HepG2 (cell line): ENCODE measurements around the gene HCLS1. TPM values are rescaled to one million over a fixed set of nuclear protein-coding genes. Genes with fewer than 3 reads are reported as not detected.

Experiments
- ATAC-seq: fragments of 200-7000 bp; cut with Tn5 transposase; 3 replicates; pipeline ENCODE4 v1.9.1; 2020; ENCODE audit warnings: mild to moderate bottlenecking, moderate library complexity
- BruUV-seq: library from RNA; stranded (reverse); fragments of 400-500 nt; replicated peaks from 2 replicates; lab custom pipeline; 2021; lab: Mats Ljungman, UMichigan
- CTCF ChIA-PET: fragments of 300-600 bp; formaldehyde crosslinking; extraction: SDS; loops from one replicate; lab custom pipeline; 2021; ENCODE audit warnings: low total read pairs, inconsistent platforms, low intra/inter-chr PET ratio; lab: Yijun Ruan, JAX
- POLR2A ChIA-PET: fragments of 350-600 bp; sonication (Branson Sonifier 250); formaldehyde crosslinking; loops from one replicate; lab custom pipeline; 2020; ENCODE audit warnings: antibody characterized with exemption, inconsistent platforms; lab: Yijun Ruan, JAX
- DNase-seq: peaks from one replicate; pipeline ENCODE4 v3.0.0-alpha.2; 2015; ENCODE audit warnings: low spot score
- FAIRE-seq: peaks from 3 replicates; lab custom pipeline; 2011; peaks lifted over from hg19 to GRCh38; lab: Jason Lieb, UNC
- H2AFZ ChIP-seq: one replicate; pipeline ENCODE4 v1.6.1; 2011; ENCODE audit warnings: low read length, inconsistent platforms
- H3K27ac ChIP-seq: fragments of 300-600 bp; 3 replicates; pipeline ENCODE4 v1.8.0; 2011; ENCODE audit warnings: mixed run types, mild to moderate bottlenecking, mixed read lengths, low read length, inconsistent platforms; ENCODE audit not compliant: insufficient read depth; ENCODE audit errors: extremely low read length
- H3K27me3 ChIP-seq, 2 experiments: fragments of 200-600 bp in 1 of 2; 2 replicates in 1 of 2; 3 replicates in 1 of 2; pipeline versions ENCODE4 v1.6.0 to v1.8.0; 2011; ENCODE audit warnings: low read length in 2 of 2, mild to moderate bottlenecking in 2 of 2, moderate library complexity in 2 of 2, inconsistent platforms in 1 of 2; ENCODE audit not compliant: insufficient read depth in 2 of 2, control insufficient read depth in 1 of 2
- H3K36me3 ChIP-seq, 2 experiments: fragments of 200-600 bp in 1 of 2; replicated peaks in 1 of 2; 2 replicates in 1 of 2; 3 replicates in 1 of 2; pipeline versions ENCODE4 v1.5.1 to v1.8.0; 2011; ENCODE audit warnings: low read length in 2 of 2, inconsistent platforms in 1 of 2; ENCODE audit not compliant: insufficient read depth in 2 of 2, control insufficient read depth in 1 of 2
- H3K4me1 ChIP-seq: 2 replicates; pipeline ENCODE4 v1.5.1; 2012; ENCODE audit warnings: low read length, inconsistent platforms; ENCODE audit not compliant: insufficient read depth
- H3K4me2 ChIP-seq: 2 replicates; pipeline ENCODE4 v1.6.0; 2011; ENCODE audit warnings: low read depth, low read length, inconsistent platforms
- H3K4me3 ChIP-seq, 3 experiments: fragments of 200-600 bp in 1 of 3; sonication (generic), shearing (Covaris generic) in 1 of 3; replicated peaks in 1 of 3; 2 replicates each; pipeline ENCODE4 v1.5.1; 2011 to 2016; ENCODE audit warnings: low read length in 3 of 3, inconsistent platforms in 2 of 3, low read depth in 2 of 3, mild to moderate bottlenecking in 2 of 3, control low read depth in 1 of 3, mixed read lengths in 1 of 3; ENCODE audit not compliant: insufficient read depth in 1 of 3
- H3K79me2 ChIP-seq: one replicate; pipeline ENCODE4 v1.6.1; 2011; ENCODE audit warnings: low read length, inconsistent platforms; ENCODE audit not compliant: insufficient read depth
- H3K9ac ChIP-seq: 2 replicates; pipeline ENCODE4 v1.6.0; 2011; ENCODE audit warnings: mild to moderate bottlenecking, low read depth, low read length, inconsistent platforms; ENCODE audit not compliant: insufficient read depth
- H3K9me3 ChIP-seq: 2 replicates; pipeline ENCODE4 v1.5.1; 2012; ENCODE audit warnings: mild to moderate bottlenecking, low read length
- H4K20me1 ChIP-seq: 2 replicates; pipeline ENCODE4 v1.6.0; 2011; ENCODE audit warnings: inconsistent platforms, mild to moderate bottlenecking, low read length, moderate library complexity; ENCODE audit not compliant: insufficient read depth
- ATF7 ChIP-seq, 2 experiments: fragments of 450-650 bp in 1 of 2; sonication (generic) in 1 of 2; formaldehyde crosslinking in 1 of 2; IDR thresholded peaks; 2 replicates each; pipeline versions ENCODE4 v1.4.0 to v1.6.1; 2016 to 2020; ENCODE audit warnings: antibody characterized with exemption in 1 of 2, mild to moderate bottlenecking in 1 of 2, missing genetic modification reagents in 1 of 2
- NR2F1 ChIP-seq, 2 experiments: fragments of 450-650 bp in 1 of 2; formaldehyde crosslinking in 1 of 2; IDR thresholded peaks; 2 replicates each; pipeline versions ENCODE4 v1.5.0 to v1.6.1; 2016 to 2020; ENCODE audit warnings: mild to moderate bottlenecking in 1 of 2, missing compliant biosample characterization in 1 of 2, missing genetic modification reagents in 1 of 2, moderate library complexity in 1 of 2
- NR3C1 ChIP-seq: sonication (generic); formaldehyde crosslinking; IDR thresholded peaks from 2 replicates; pipeline ENCODE4 v1.4.0; 2020; ENCODE audit warnings: missing genetic modification reagents
- ONECUT2 ChIP-seq: sonication (generic); formaldehyde crosslinking; IDR thresholded peaks from 2 replicates; pipeline ENCODE4 v1.4.0; 2020; ENCODE audit warnings: missing genetic modification reagents
- RXRB ChIP-seq: IDR thresholded peaks from 2 replicates; pipeline ENCODE4 v1.6.1; 2016; ENCODE audit warnings: borderline replicate concordance, missing genetic modification reagents, missing compliant biosample characterization
- TBX3 ChIP-seq: fragments of 450-650 bp; IDR thresholded peaks from 2 replicates; pipeline ENCODE4 v1.6.1; 2017; ENCODE audit warnings: antibody characterized with exemption, mild to moderate bottlenecking, inconsistent platforms, borderline replicate concordance
- TCF7 ChIP-seq: sonication (generic); IDR thresholded peaks from 2 replicates; pipeline ENCODE4 v1.6.1; 2016; ENCODE audit warnings: antibody characterized with exemption, low read depth
- TEAD3 ChIP-seq: optimal IDR thresholded peaks from 2 replicates; pipeline ENCODE3; 2016; ENCODE audit warnings: borderline replicate concordance
- TOPORS ChIP-seq: sonication (generic); formaldehyde crosslinking; IDR thresholded peaks from 2 replicates; pipeline ENCODE4 v1.8.0; 2023; ENCODE audit warnings: mild to moderate bottlenecking, missing genetic modification reagents
- ZNF138 ChIP-seq: sonication (generic); formaldehyde crosslinking; IDR thresholded peaks from 2 replicates; pipeline ENCODE4 v1.5.0; 2020; ENCODE audit warnings: mild to moderate bottlenecking, low read depth, missing genetic modification reagents
- ZNF256 ChIP-seq: sonication (generic); formaldehyde crosslinking; conservative IDR thresholded peaks from 2 replicates; pipeline ENCODE4 v1.4.0; 2020; ENCODE audit warnings: missing genetic modification reagents
- ZNF337 ChIP-seq: sonication (generic); formaldehyde crosslinking; IDR thresholded peaks from 2 replicates; pipeline ENCODE4 v1.5.1; 2020; ENCODE audit warnings: missing genetic modification reagents, low read depth, mild to moderate bottlenecking, borderline replicate concordance
- ZNF550 ChIP-seq: sonication (generic); formaldehyde crosslinking; IDR thresholded peaks from 2 replicates; pipeline ENCODE4 v1.4.0; 2020; ENCODE audit warnings: mild to moderate bottlenecking, missing genetic modification reagents, borderline replicate concordance
- ZNF766 ChIP-seq: sonication (generic); formaldehyde crosslinking; IDR thresholded peaks from 2 replicates; pipeline ENCODE4 v1.5.0; 2020; ENCODE audit warnings: missing genetic modification reagents, borderline replicate concordance
- WGBS: methylation state at CpG from one replicate; pipeline ENCODE4 v1.1.6; 2017; ENCODE audit warnings: low lambda C conversion rate; 5-methylcytosine and 5-hydroxymethylcytosine counted together
- in situ Hi-C: cut with HindIII; loops from 2 replicates; pipeline ENCODE4 v1.10.0; 2017; ENCODE audit warnings: low pct_unique_long_range_greater_than_20kb; ENCODE audit not compliant: extremely low pct_ligation_motif_present
- intact Hi-C: fragments of 100-400 bp; cut with micrococcal nuclease; formaldehyde crosslinking; loops from one replicate; pipeline ENCODE4 v1.10.0; 2022; ENCODE audit not compliant: unreplicated experiment
- polyA plus RNA-seq, 8 experiments: library from polyadenylated mRNA; depleted of rRNA in 3 of 8; stranded (reverse) in 7 of 8; unstranded in 1 of 8; fragments of >200 nt; fragmentation: Illumina TruSeq in 4 of 8; extraction: Trizol in 4 of 8; gene quantifications; 2 replicates each; pipeline versions ENCODE4 v1.2.1 to v1.2.3, GENCODE V29; 2011 to 2016; ENCODE audit warnings: low read depth in 4 of 8, missing spikeins in 1 of 8, mixed read lengths in 1 of 8; ENCODE audit not compliant: insufficient read depth in 1 of 8
- total RNA-seq, 5 experiments: library from RNA; depleted of rRNA; stranded (reverse); fragments of >200 nt; fragmentation: Illumina TruSeq; extraction: Trizol; gene quantifications; 2 replicates each; pipeline ENCODE4 v1.2.3, GENCODE V29; 2016; ENCODE audit warnings: low read depth in 1 of 5
- TF ChIP-seq, protein P1 (sequence below): IDR thresholded peaks from 2 replicates; pipeline ENCODE4 v1.4.0; 2020; ENCODE audit warnings: mild to moderate bottlenecking, missing genetic modification reagents

HCLS1 gene
- total and polyA plus RNA-seq, 2 of the 13 experiments (the other 11 are each of a cell fraction or from before 2014, with no cell fraction given): not detected

DNA sequence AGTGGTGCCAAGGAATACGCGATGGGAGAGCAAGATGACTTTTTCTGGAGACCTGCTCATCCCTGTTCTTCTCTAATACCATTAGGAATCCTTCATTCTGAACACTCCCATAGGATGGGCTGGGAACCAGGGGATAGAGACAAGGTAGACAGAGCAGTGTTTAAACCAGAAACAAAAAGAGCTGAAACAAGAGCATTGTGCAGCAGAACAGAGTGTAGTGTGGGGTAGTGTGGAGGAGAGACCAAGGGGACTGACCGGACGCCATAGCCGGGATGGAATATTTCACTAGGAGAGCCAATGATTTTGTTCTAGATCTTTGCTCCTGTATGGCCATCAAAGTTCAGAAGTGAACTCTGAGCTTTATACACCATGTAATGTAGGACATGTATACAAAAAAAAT lies 15.6 kb downstream of the HCLS1 start:
- Histone ChIP-seq H3K4me2 (no peak overlapping the region), H3K4me3 (no peak overlapping the region), H3K27ac (no peak overlapping the region), H3K27me3 (no peaks in the 10 kb centered on the region; a peak in 2 of 5 replicates), H3K36me3 (no peaks in the 10 kb centered on the region), H3K9me3 (no peaks in the 10 kb centered on the region), H2AFZ (no peak overlapping the region), H3K9ac (no peak overlapping the region), H3K79me2 (no peaks in the 10 kb centered on the region), H4K20me1 (no peaks in the 10 kb centered on the region), H3K4me1 (peaks cover 11% of the 10 kb centered on the region; the same call in 1 of the 2 replicates)
- in situ Hi-C loops: no loop called here
- ATAC-seq (no peak; the same call in 2 of the 3 replicates), DNase-seq (no peak), FAIRE-seq (no peak)
- WGBS: 84% methylated on average over 5 of the region's 5 CpGs
- CTCF ChIA-PET: no interaction called here
- POLR2A ChIA-PET: no interaction called here
- BruUV-seq: no TSS peak
- no peak for TF ChIP-seq ZNF256 (CRISPR knock-in tag)
- TF ChIP-seq ZNF766: no peak
- TF ChIP-seq TCF7: no peak
- intact Hi-C loops: no loop called here

DNA sequence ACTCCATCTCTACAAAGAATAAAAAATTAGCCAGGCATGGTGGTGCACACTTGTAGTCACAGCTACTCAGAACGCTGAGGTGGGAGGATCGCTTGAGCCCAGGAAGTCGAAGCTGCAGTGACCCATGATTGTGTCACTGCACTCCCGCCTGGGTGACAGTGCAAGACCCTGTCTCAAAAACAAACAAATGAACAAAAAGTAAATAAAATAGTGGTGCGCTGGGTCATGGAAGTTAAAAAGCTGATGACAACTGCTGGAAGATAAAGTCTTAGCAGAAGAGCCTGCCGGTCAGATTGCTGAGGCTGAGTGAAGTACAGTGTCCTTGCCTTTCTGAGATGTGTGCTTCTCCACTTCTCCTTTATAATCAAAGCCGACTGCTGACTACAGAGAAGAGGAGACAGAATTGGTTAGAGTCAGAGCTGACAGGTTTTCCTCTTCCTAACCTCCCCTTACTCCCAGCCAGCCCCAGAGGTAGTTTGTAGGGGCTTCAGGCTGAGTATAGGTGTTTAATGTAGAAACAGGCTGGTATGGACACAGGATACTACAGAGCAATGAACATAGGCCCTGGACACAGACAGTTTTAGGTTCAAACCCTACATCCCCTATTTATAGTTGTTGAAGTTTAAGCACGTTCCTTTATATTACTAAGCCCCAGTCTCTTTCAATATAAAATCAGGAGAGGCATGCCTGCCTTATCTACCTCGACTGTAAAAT lies 17.9 kb downstream of the HCLS1 start:
- DNase-seq (peak; percentile 28), ATAC-seq (peak; percentile 93), FAIRE-seq (peak; percentile 63)
- Histone ChIP-seq H3K27me3 (no peaks in the 10 kb centered on the region; a peak in 2 of 5 replicates), H3K9ac (no peak overlapping the region), H2AFZ (no peak overlapping the region), H4K20me1 (no peaks in the 10 kb centered on the region), H3K27ac (no peak overlapping the region), H3K79me2 (no peaks in the 10 kb centered on the region), H3K4me1 (peaks cover 11% of the 10 kb centered on the region; the same call in 1 of the 2 replicates), H3K4me2 (peak overlapping the region; percentile 38), H3K4me3 (no peak overlapping the region), H3K36me3 (no peaks in the 10 kb centered on the region), H3K9me3 (no peaks in the 10 kb centered on the region)
- in situ Hi-C loops (no loop called here), intact Hi-C loops (no loop called here)
- no TSS peak for BruUV-seq
- 14% methylated on average over 9 of the region's 9 CpGs for WGBS
- CTCF ChIA-PET: no interaction called here
- POLR2A ChIA-PET: no interaction called here
- TF ChIP-seq ZNF550 (CRISPR knock-in tag) (no peak), NR3C1 (CRISPR knock-in tag) (no peak), RXRB (CRISPR knock-in tag) (peak; percentile 47; the same call in 1 of the 2 replicates), TBX3 (no peak), TEAD3 (CRISPR knock-in tag) (no peak), TOPORS (CRISPR knock-in tag) (no peak), NR2F1 (CRISPR knock-in tag; IDR thresholded peaks at IDR 0.05) (0 out of 4 replicates have a peak, but pooled peaks of 1 of the 2 experiments have one; percentile 20), ONECUT2 (no peak), ZNF337 (CRISPR knock-in tag) (no peak), ATF7 (IDR thresholded peaks at IDR 0.05) (no peak), ATF7 (CRISPR knock-in tag; IDR thresholded peaks at IDR 0.05) (no peak), ZNF138 (CRISPR knock-in tag) (no peak)
- TF ChIP-seq, protein P1, sequence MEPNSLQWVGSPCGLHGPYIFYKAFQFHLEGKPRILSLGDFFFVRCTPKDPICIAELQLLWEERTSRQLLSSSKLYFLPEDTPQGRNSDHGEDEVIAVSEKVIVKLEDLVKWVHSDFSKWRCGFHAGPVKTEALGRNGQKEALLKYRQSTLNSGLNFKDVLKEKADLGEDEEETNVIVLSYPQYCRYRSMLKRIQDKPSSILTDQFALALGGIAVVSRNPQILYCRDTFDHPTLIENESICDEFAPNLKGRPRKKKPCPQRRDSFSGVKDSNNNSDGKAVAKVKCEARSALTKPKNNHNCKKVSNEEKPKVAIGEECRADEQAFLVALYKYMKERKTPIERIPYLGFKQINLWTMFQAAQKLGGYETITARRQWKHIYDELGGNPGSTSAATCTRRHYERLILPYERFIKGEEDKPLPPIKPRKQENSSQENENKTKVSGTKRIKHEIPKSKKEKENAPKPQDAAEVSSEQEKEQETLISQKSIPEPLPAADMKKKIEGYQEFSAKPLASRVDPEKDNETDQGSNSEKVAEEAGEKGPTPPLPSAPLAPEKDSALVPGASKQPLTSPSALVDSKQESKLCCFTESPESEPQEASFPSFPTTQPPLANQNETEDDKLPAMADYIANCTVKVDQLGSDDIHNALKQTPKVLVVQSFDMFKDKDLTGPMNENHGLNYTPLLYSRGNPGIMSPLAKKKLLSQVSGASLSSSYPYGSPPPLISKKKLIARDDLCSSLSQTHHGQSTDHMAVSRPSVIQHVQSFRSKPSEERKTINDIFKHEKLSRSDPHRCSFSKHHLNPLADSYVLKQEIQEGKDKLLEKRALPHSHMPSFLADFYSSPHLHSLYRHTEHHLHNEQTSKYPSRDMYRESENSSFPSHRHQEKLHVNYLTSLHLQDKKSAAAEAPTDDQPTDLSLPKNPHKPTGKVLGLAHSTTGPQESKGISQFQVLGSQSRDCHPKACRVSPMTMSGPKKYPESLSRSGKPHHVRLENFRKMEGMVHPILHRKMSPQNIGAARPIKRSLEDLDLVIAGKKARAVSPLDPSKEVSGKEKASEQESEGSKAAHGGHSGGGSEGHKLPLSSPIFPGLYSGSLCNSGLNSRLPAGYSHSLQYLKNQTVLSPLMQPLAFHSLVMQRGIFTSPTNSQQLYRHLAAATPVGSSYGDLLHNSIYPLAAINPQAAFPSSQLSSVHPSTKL (CRISPR knock-in tag): peak; percentile 58
